Osteocyte (in vitro differentiated cells): ENCODE results near the gene ARGLU1. TPM values are rescaled to one million over a fixed set of nuclear protein-coding genes. Genes with fewer than 3 reads are reported as not detected.
A peak's percentile ranks its signal among the peaks of the same experiment; 100 is the strongest.

Experiments
- DNase-seq: peaks from one replicate; pipeline ENCODE4 v3.0.0; 2021; ENCODE audit warnings: mixed read lengths; ENCODE audit not compliant: unreplicated experiment; ENCODE audit errors: extremely low spot score
- H3K27ac Mint-ChIP-seq: one replicate; pipeline ENCODE4 v1.8.0; 2021; ENCODE audit warnings: mild to moderate bottlenecking, mixed read lengths; ENCODE audit not compliant: unreplicated experiment
- H3K27me3 Mint-ChIP-seq: one replicate; pipeline ENCODE4 v1.8.0; 2021; ENCODE audit warnings: mixed read lengths; ENCODE audit not compliant: unreplicated experiment
- H3K36me3 Mint-ChIP-seq: one replicate; pipeline ENCODE4 v1.8.0; 2021; ENCODE audit warnings: mixed read lengths; ENCODE audit not compliant: unreplicated experiment
- H3K4me1 Mint-ChIP-seq: one replicate; pipeline ENCODE4 v1.8.0; 2021; ENCODE audit warnings: mixed read lengths; ENCODE audit not compliant: unreplicated experiment
- H3K4me3 Mint-ChIP-seq: one replicate; pipeline ENCODE4 v1.8.0; 2021; ENCODE audit warnings: mild to moderate bottlenecking, moderate library complexity, mixed read lengths; ENCODE audit not compliant: unreplicated experiment
- H3K9me3 Mint-ChIP-seq: one replicate; pipeline ENCODE4 v1.8.0; 2021; ENCODE audit warnings: mixed read lengths; ENCODE audit not compliant: unreplicated experiment
- total RNA-seq: library from RNA; stranded (reverse); gene quantifications from 2 replicates; pipeline ENCODE4 v1.2.1, GENCODE V29; 2021
- TF ChIP-seq, protein P1 (sequence below): fragments of 200-600 bp; sonication (generic); IDR thresholded peaks from 2 replicates; pipeline ENCODE4 v1.5.0; 2021; ENCODE audit warnings: antibody characterized with exemption, mild to moderate bottlenecking, moderate library complexity

The ARGLU1 gene
- total RNA-seq, 1 donor from 2014 or later: 78.8 TPM

GRCh38 chr13:106507560-106508274 lies 60.2 kb downstream of the ARGLU1 start:
- peak overlapping the region; percentile 73 for H3K4me3 Mint-ChIP-seq
- H3K4me1 Mint-ChIP-seq: peaks cover 41% of the 10 kb centered on the region
- H3K27me3 Mint-ChIP-seq: no peaks in the 10 kb centered on the region
- no peak for DNase-seq
- H3K9me3 Mint-ChIP-seq: no peaks in the 10 kb centered on the region
- TF ChIP-seq, protein P1, sequence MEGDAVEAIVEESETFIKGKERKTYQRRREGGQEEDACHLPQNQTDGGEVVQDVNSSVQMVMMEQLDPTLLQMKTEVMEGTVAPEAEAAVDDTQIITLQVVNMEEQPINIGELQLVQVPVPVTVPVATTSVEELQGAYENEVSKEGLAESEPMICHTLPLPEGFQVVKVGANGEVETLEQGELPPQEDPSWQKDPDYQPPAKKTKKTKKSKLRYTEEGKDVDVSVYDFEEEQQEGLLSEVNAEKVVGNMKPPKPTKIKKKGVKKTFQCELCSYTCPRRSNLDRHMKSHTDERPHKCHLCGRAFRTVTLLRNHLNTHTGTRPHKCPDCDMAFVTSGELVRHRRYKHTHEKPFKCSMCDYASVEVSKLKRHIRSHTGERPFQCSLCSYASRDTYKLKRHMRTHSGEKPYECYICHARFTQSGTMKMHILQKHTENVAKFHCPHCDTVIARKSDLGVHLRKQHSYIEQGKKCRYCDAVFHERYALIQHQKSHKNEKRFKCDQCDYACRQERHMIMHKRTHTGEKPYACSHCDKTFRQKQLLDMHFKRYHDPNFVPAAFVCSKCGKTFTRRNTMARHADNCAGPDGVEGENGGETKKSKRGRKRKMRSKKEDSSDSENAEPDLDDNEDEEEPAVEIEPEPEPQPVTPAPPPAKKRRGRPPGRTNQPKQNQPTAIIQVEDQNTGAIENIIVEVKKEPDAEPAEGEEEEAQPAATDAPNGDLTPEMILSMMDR: no peak
- H3K27ac Mint-ChIP-seq: peak overlapping the region; percentile 97
- H3K36me3 Mint-ChIP-seq: peaks cover 22% of the 10 kb centered on the region

DNA sequence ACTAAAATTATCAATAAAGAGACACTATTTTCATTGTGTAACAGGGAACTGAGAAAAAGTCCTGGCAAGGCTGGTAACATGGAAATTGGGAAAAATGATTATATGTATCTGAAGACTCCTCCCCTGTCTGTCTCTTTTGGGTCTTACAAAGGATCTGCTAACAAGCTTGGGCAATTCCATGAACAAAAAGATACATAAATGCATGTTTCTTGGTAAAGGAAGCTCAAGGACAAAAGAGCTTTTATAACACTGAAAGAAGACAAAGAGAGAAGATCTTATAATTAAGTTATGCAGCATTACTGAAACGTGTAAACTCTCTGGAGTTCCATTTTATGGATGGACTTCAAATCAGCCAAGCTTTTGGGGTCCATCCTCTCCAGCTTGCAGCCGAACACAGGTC lies 61.7 kb downstream of the ARGLU1 start:
- Mint-ChIP-seq H3K9me3 (no peaks in the 10 kb centered on the region), H3K4me1 (peaks cover 41% of the 10 kb centered on the region), H3K27me3 (no peaks in the 10 kb centered on the region), H3K36me3 (peaks cover 18% of the 10 kb centered on the region), H3K4me3 (no peak overlapping the region), H3K27ac (peak overlapping the region; percentile 57)
- DNase-seq: no peak
- TF ChIP-seq, protein P1: no peak

GRCh38 chr13:106505732-106506131 lies 62.2 kb downstream of the ARGLU1 start:
- H3K9me3 Mint-ChIP-seq: no peaks in the 10 kb centered on the region
- peaks cover 42% of the 10 kb centered on the region for H3K4me1 Mint-ChIP-seq
- H3K27ac Mint-ChIP-seq: peak overlapping the region; percentile 57
- DNase-seq: no peak
- no peaks in the 10 kb centered on the region for H3K27me3 Mint-ChIP-seq
- TF ChIP-seq, protein P1: no peak
- no peak overlapping the region for H3K4me3 Mint-ChIP-seq
- H3K36me3 Mint-ChIP-seq: peaks cover 16% of the 10 kb centered on the region

DNA sequence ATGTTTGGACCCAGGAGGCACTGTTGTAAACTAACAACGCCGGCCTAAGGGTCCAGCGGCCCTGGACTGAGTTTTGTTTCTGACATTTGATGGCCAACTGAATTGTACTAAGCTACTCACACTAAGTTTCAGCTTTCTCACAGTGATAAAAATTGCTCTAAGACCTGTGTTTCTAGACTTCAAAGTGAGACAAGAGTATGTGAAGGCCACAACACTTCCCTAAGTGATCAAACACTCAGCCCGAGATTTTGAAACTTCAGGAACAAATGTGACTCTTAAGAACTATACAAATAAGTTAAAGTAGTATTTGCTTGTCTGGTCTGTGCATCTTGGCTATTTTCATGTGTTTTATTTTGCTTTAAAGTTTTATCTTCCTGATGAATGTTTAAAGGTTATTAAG lies 62.6 kb downstream of the ARGLU1 start:
- H3K9me3 Mint-ChIP-seq: no peaks in the 10 kb centered on the region
- no peaks in the 10 kb centered on the region for H3K27me3 Mint-ChIP-seq
- peak overlapping the region; percentile 57 for H3K27ac Mint-ChIP-seq
- H3K4me3 Mint-ChIP-seq: no peak overlapping the region
- H3K36me3 Mint-ChIP-seq: peaks cover 18% of the 10 kb centered on the region
- H3K4me1 Mint-ChIP-seq: peaks cover 46% of the 10 kb centered on the region
- TF ChIP-seq, protein P1: no peak
- no peak for DNase-seq

GRCh38 chr13:106503730-106504453 lies 64.0 kb downstream of the ARGLU1 start:
- H3K9me3 Mint-ChIP-seq: no peaks in the 10 kb centered on the region
- peaks cover 55% of the 10 kb centered on the region for H3K4me1 Mint-ChIP-seq
- no peak for DNase-seq
- no peaks in the 10 kb centered on the region for H3K27me3 Mint-ChIP-seq
- peaks cover 21% of the 10 kb centered on the region for H3K36me3 Mint-ChIP-seq
- no peak overlapping the region for H3K4me3 Mint-ChIP-seq
- TF ChIP-seq, protein P1: no peak
- peak overlapping the region; percentile 48 for H3K27ac Mint-ChIP-seq
